ENCODE data around the gene JCAD.

- TF ChIP-seq POLR2A (IDR thresholded peaks at IDR 0.05) (no peak), CTCF (IDR thresholded peaks at IDR 0.05) (no peak)
Measured at GRCh38 chr10:30098629-30099028, 39.2 kb upstream of the JCAD start.
